HG03159 (cell line): Measurements from ENCODE around the gene NR2F6.

Experiments used
- ATAC-seq: cut with Tn5 transposase; IDR thresholded peaks from one replicate; pipeline ENCODE4 v1.9.1; 2021; ENCODE audit warnings: mild to moderate bottlenecking, moderate library complexity; ENCODE audit not compliant: unreplicated experiment

The NR2F6 gene

GRCh38 chr19:17264641-17264979, 18.9 kb upstream of the NR2F6 start, which contains the start of gene USHBP1:
USHBP1 (minus strand) TSS chr19:17264745; CDS start chr19:17264299, 446 bp downstream.
- no peak for ATAC-seq

- no peak for ATAC-seq
These were observed 18.3 kb upstream of the NR2F6 start for GRCh38 chr19:17263712-17264640.

DNA sequence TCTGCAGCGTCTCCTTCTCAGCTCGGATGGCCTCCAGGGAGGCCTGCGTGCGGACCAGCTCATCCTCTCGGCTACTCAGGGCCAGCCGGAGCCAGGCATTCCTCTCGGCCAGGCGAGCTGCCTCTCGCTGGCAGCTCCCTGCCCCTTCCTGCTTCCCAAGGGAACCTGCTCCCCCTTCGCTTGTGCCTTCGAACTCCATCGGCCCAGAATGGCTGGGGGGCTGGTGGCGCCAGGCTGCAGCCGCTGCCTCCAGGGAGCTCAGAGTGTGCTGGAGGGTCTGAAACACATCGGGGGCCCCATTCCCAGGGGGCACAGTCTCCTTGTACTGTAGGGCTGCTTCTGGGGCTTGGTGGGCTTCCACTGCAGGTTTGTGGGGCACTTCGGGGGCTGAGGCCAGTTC, 16.8 kb upstream of the NR2F6 start:
- no peak for ATAC-seq

GRCh38 chr19:17260842-17261325, 15.2 kb upstream of the NR2F6 start:
- peak; percentile 70 for ATAC-seq

- no peak for ATAC-seq
These were observed 14.2 kb upstream of the NR2F6 start for GRCh38 chr19:17259934-17260333.

DNA sequence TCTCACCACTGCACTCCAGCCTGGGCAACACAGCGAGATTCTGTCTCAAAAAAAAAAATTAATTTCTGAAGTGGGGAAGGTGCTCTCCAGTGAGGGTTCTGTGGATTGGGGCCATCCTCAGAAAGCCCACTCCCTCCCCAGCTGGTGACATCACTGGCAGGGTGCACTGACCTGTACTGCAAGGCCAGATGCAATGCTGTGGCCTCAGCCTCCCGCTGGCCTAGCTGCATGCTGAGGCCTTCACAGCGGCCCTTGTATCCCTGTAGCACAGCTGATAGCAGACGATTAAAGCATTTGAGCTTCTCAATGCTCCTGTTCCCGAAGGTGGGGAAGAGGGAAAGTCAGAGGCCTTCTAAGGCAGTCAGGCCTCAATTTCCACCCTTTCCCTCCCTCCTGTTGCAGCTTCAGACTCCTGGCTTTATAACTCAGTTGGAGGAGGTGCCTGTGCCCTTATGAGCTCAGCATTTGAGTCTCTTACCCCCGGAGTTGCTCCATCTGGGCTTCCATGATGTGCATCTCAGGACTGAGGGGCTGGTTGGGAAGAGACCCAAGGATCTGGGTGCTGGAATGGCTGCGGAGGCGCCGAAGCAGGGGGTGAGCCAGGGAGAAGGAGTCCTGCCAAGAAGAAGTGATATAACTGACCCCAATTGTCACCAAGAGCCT, 13.5 kb upstream of the NR2F6 start:
- ATAC-seq, result no peak

GRCh38 chr19:17256130-17256529, 10.4 kb upstream of the NR2F6 start:
- ATAC-seq, result no peak

GRCh38 chr19:17255150-17255621, 9.5 kb upstream of the NR2F6 start:
- no peak for ATAC-seq

GRCh38 chr19:17254636-17255035, 8.9 kb upstream of the NR2F6 start:
- no peak for ATAC-seq

DNA sequence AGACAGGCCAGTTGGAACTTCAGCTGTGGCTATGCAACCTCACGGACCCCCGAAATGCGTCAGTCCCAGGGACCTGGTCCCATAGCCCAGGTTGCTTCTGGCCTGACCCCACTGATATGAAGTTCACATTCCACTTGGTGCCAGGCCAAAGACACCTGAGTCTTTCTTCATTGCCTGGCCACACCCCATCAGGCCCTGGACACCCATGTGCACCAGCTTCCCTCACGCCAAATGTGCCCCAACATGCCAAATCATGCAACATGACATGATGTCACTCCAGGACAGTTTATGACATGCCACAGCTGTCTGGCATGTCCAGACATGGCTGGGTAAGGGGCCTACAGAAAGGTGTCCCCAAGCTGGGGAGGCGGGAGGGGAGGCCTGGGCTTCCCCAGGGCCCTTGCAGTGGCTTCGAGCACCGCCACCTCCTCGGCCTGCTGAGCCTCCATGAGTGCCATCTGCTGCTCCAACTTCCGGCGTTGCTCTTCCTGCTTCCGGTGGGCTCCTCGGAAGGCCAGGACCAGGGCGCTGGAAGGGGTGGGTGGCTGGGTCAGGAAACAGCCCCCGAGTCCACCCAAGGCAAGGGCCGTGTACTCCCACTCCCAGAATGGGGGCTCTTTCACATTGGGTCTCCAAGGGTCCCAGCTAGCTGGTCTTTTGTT, 4.3 kb upstream of the NR2F6 start:
- ATAC-seq, result no peak

DNA sequence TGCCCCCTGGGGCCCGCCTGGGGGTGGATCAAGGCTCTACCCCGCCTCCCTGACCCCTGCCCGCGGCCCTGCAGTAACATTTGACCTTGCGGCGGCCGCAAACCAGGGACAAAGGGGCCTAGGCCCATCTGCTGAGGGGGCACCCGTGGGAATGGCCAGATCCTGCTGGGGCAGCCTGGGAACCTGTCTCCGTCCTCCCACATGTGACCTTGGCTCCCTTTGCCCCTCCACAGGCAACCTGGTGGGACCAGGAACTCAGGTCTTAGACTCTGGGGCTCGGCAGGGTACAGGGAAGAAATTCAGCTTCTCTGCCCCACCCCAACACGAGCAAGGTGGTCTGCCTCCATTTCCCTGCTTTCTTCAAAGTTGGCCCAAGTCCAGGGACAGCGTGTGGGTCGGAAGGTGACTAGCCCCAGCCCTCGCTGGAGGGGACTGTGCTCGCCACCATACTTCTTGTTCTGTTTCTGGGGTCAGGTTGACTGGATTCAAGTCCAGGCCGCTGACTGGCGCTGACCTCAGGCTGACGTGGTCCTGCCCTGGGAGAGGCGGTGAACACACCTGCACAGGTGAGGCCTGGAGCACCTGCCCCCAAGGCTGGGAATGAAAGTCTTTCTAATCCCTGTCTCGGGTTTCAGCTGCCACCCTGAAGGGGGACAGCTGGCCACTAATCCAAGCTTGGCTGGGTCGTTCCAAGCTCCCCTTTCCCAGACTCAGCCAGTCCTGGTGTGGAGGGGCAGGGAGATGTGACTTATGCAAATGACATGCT, 2.5 kb upstream of the NR2F6 start:
- ATAC-seq, result no peak

DNA sequence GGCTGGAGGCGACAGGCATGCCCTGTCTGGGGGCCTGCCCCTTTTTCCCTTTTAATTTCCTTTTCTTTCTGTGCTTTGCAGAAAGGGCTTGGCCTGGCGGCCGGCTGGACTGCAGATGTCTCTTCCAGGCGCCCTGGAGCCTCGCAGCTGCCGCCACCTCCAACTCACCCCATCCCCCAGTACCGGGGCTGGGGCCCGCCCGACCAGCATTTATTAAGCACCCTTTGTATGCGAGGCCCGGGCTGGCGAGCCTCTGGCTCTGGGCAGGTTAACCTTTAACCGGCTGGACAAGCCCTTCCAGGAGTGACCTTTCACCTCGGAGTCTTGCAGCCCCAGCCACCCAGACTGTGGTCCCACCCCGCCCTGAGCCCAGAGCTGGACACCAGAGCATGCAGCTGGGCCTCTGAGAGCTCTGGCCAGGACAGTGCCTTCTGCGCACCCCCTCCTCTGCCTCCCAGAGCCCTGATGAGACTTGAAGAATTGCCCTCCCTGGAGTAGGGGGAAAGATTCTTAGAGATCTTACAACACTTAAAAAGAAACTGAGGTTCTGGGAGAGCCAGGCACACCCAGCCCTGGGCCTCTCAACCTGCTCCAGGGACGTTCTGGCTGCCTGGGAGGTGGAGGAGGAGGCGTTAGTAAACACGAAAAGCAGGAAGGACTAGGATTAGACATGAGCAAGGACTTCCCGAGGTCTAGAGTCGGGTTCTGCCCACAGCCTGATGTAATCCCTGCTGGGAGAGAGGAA, 1.1 kb upstream of the NR2F6 start:
- ATAC-seq, result no peak

DNA sequence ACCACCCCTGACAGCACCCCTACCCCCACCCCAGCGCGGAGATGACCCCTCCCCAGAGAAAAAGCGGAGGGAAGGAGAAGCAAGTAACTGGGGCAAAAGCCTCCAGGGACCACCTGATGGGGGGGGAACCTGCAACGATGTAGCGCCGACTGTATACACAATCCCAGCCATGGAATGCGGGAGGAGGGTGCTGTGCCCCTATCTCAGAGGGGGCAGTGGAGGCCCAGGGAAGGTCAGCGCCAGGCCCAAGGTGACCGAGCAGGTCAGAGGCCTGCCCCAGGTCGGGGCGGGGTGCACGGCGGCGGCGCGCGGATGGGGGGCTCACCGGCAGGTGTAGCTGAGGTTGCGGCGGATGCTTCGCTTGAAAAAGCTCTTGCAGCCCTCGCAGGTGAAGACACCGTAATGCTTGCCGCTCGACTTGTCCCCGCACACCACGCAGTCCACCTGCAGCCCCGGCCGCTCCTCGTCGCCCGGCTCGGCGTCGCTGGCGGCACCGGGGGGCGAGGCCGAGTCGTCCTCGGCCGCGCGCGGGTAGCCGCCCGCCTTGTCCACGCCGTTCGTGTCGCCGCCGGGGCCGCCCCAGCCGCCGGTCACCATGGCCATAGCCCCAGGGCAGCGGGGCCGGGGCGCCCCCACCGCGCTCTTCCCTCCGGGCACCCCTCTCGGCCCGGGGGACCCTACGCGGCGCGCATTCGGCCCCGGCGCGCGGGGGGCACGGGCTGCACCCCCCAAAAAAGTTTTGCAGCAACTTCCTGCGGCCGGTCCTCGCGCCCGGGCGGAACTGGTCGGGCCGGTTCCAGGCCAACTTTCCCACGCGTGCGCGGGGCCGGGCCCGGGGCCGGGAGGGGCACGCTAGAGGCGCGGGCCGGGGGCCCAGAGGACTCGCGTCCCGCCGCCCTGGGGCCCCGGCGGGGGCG, 843 bp downstream of the NR2F6 start:
- no peak for ATAC-seq

DNA sequence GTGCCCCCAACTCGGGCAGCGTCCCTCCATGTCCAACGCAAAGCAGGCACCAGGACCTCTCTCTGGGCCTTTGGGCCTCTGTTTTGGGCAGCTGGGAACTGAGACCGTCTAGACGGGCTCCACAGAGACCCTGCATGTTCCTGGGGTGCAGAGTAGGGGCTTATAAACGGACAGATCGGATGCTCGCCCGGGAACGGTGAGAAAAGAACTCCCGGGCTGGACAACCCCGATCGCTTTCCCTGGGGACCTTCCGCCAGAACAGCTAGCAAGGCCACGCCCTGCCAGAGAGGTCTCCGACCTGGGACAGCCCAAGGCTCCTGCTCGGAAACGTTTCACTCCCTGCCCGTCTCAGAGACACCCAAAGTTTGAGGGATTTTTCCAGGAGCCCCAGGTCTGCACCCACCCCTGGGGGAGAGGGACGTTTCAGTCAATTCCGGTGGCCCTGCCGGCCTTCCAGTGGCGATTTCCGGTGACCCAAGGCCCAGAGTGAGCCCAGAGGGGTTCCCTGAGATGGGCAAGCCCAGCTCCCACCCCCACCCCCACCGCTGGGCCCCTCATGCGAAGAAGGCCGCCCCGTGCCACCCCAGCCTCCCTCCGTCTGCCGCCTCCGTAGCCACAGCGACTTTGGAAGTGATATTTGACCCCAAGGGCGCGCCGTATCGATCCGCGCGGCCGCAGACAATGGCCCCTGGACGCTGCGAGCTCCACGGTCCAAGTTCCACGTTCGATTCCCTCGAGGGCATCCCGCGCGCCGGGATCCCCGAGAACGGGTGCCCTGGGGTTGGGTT, 1.7 kb downstream of the NR2F6 start:
- ATAC-seq, result no peak

GRCh38 chr19:17243211-17243829, 2.4 kb downstream of the NR2F6 start:
- ATAC-seq, result no peak

DNA sequence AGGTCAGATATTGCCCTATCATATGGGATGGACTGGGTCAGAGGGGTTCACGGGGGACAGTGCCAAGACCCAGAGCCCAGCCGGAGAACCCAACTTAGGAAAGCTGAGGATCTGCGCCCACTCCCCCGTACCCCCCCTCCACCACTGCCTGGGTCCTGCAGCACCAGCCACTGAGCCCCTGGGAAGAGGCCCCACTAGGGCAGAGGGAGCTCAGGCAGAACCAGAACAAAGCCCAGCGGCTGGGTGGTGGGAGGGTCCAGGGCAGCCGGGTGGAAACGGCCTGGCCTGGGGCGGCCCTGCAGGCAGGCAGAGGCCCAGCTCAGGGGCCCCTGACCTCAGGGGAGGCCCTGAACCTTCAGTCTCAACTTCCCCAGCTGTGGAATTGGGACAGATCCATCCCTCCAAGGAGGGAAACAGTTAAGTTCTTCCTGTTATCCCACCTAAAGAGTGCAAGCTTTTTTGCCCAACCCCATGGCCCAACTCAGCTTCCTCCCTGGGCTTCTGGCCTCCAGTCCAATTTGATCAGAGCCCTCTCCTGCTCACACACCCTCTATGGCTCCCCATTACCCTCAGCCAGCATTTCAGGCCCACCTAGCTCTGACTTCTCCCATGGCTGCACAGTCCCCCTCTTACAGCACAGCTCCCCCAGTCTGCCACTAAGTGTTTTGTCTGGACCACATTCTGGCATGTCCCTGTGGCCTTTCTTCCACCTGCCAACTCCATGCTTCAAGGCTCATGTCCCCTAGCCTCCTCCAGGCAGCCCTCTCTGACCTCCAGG, 3.1 kb downstream of the NR2F6 start:
- ATAC-seq, result no peak

DNA sequence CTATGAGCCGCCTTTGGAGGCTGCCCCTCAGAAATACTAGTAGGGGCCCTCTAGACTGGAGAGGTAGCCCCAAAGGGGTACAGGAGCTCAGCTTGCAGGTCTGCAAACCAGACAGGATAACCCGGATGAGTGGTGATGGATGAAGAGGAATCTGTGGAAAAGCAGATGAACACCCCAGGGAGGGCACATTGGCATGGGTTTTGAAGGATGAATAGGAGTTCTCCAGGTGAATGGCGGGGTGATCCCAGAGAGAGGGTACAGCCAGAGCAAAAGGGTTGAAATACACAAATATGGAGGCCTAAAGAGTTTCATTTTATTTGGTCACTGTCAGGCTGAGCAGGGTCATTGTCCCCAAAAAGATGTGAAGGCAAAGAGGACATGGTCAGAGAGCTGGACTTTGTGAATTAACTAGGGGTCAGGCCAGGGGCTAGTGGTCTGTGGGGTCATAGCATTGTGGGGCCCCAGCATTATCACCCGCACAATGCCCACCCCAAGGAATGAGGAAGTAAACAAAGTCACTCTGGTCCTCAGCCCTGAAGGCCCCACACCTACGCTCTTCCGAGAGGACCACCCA, 4.8 kb downstream of the NR2F6 start:
- no peak for ATAC-seq
